ENCODE data around the gene MVB12B. TPM values are rescaled to one million over a fixed set of nuclear protein-coding genes. Genes with fewer than 3 reads are reported as not detected.
A peak's percentile ranks its signal among the peaks of the same experiment; 100 is the strongest.

The MVB12B gene
- total and polyA plus RNA-seq, 2 of the 13 experiments (the other 11 are each of a cell fraction or from before 2014, with no cell fraction given), result 12.1 to 30.1 TPM

DNA sequence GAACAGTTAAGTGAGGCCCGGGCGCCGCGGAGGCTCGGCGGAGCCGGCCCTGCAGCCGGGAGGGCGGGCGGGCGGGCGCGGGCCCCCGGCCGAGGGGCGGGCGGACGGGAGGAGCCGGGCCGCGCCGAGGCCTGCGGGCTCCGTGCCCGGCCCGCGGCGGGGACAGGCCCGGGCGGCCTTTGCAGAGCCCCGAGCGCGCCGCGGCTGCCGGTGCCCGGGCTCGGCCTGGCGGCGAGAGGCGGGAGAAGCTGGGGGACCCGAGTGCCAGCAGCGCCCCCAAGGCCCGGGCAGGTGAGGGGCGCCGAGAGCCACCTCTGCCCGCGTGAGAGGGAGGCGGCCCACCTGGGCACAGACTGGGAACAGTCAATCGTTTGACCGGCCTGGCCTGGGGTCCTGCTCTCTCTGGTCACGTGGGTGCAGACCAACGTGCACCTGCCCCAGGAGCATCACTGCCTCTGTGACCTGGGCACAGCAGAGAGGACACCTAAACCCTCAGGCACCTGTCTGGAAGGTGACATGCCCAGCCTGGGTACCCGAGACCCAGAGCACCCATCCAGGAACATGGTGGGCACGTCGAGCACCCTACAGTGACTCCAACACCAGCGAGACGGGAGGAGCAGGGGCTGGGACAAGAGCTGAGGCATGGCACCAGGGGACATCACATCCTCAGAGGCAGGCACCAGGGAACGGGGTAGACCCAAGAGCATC lies 531 bp downstream of the MVB12B start (continued):
- TF ChIP-seq, protein P1, sequence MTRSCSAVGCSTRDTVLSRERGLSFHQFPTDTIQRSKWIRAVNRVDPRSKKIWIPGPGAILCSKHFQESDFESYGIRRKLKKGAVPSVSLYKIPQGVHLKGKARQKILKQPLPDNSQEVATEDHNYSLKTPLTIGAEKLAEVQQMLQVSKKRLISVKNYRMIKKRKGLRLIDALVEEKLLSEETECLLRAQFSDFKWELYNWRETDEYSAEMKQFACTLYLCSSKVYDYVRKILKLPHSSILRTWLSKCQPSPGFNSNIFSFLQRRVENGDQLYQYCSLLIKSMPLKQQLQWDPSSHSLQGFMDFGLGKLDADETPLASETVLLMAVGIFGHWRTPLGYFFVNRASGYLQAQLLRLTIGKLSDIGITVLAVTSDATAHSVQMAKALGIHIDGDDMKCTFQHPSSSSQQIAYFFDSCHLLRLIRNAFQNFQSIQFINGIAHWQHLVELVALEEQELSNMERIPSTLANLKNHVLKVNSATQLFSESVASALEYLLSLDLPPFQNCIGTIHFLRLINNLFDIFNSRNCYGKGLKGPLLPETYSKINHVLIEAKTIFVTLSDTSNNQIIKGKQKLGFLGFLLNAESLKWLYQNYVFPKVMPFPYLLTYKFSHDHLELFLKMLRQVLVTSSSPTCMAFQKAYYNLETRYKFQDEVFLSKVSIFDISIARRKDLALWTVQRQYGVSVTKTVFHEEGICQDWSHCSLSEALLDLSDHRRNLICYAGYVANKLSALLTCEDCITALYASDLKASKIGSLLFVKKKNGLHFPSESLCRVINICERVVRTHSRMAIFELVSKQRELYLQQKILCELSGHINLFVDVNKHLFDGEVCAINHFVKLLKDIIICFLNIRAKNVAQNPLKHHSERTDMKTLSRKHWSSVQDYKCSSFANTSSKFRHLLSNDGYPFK (CRISPR knock-in tag; IDR thresholded peaks at IDR 0.05; ENCODE audit: borderline replicate concordance), result no peak
- TF ChIP-seq, protein P2, sequence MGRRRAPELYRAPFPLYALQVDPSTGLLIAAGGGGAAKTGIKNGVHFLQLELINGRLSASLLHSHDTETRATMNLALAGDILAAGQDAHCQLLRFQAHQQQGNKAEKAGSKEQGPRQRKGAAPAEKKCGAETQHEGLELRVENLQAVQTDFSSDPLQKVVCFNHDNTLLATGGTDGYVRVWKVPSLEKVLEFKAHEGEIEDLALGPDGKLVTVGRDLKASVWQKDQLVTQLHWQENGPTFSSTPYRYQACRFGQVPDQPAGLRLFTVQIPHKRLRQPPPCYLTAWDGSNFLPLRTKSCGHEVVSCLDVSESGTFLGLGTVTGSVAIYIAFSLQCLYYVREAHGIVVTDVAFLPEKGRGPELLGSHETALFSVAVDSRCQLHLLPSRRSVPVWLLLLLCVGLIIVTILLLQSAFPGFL (CRISPR knock-in tag; IDR thresholded peaks at IDR 0.05), result 0 out of 2 replicates have a peak, but pooled peaks have one; percentile 49
- TF ChIP-seq GABPA (IDR thresholded peaks at IDR 0.05; ENCODE audit: low read depth, low read length), result no peak
- no peak for TF ChIP-seq GABPA (CRISPR knock-in tag; IDR thresholded peaks at IDR 0.05; ENCODE audit: low read depth)
- TF ChIP-seq HIVEP1 (CRISPR knock-in tag; IDR thresholded peaks at IDR 0.05), result peak; percentile 36; the same call in 1 of the 2 replicates
- 0 out of 2 replicates have a peak, but pooled peaks have one; percentile 19 for TF ChIP-seq FOXO1 (CRISPR knock-in tag; IDR thresholded peaks at IDR 0.05)
- peak; percentile 50; the same call in 1 of the 2 replicates for TF ChIP-seq MTA1 (CRISPR knock-in tag; IDR thresholded peaks at IDR 0.05; ENCODE audit: borderline replicate concordance)
- 0 out of 2 replicates have a peak, but pooled peaks have one; percentile 16 for TF ChIP-seq MED1 (CRISPR knock-in tag; IDR thresholded peaks at IDR 0.05)
- TF ChIP-seq ZNF225 (CRISPR knock-in tag; IDR thresholded peaks at IDR 0.05), result 0 out of 2 replicates have a peak, but pooled peaks have one; percentile 46
- no peak for TF ChIP-seq ZNF124 (CRISPR knock-in tag; IDR thresholded peaks at IDR 0.05)
- TF ChIP-seq SPEN (CRISPR knock-in tag; IDR thresholded peaks at IDR 0.05; ENCODE audit: low read depth), result peak; percentile 69; the same call in 1 of the 2 replicates
- peak; percentile 71; the same call in 1 of the 2 replicates for TF ChIP-seq ZNF138 (CRISPR knock-in tag; IDR thresholded peaks at IDR 0.05; ENCODE audit: low read depth)
- TF ChIP-seq EEA1 (CRISPR knock-in tag; IDR thresholded peaks at IDR 0.05; ENCODE audit: borderline replicate concordance), result peak; percentile 72; the same call in 1 of the 2 replicates
- peak; percentile 70; the same call in 1 of the 2 replicates for TF ChIP-seq ZNF563 (CRISPR knock-in tag; IDR thresholded peaks at IDR 0.05)
- no peak for TF ChIP-seq PRPF4 (IDR thresholded peaks at IDR 0.05; ENCODE audit: low read depth, low read length, poor library complexity, severe bottlenecking)
- TF ChIP-seq HNRNPL (IDR thresholded peaks at IDR 0.05; ENCODE audit: low read depth, low read length), result peak; percentile 96
- TF ChIP-seq MZF1 (CRISPR knock-in tag; IDR thresholded peaks at IDR 0.05; ENCODE audit: borderline replicate concordance), result 0 out of 2 replicates have a peak, but pooled peaks have one; percentile 60
- TF ChIP-seq, protein P3, sequence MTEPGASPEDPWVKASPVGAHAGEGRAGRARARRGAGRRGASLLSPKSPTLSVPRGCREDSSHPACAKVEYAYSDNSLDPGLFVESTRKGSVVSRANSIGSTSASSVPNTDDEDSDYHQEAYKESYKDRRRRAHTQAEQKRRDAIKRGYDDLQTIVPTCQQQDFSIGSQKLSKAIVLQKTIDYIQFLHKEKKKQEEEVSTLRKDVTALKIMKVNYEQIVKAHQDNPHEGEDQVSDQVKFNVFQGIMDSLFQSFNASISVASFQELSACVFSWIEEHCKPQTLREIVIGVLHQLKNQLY (CRISPR knock-in tag; IDR thresholded peaks at IDR 0.05), result no peak
- TF ChIP-seq, protein P4, sequence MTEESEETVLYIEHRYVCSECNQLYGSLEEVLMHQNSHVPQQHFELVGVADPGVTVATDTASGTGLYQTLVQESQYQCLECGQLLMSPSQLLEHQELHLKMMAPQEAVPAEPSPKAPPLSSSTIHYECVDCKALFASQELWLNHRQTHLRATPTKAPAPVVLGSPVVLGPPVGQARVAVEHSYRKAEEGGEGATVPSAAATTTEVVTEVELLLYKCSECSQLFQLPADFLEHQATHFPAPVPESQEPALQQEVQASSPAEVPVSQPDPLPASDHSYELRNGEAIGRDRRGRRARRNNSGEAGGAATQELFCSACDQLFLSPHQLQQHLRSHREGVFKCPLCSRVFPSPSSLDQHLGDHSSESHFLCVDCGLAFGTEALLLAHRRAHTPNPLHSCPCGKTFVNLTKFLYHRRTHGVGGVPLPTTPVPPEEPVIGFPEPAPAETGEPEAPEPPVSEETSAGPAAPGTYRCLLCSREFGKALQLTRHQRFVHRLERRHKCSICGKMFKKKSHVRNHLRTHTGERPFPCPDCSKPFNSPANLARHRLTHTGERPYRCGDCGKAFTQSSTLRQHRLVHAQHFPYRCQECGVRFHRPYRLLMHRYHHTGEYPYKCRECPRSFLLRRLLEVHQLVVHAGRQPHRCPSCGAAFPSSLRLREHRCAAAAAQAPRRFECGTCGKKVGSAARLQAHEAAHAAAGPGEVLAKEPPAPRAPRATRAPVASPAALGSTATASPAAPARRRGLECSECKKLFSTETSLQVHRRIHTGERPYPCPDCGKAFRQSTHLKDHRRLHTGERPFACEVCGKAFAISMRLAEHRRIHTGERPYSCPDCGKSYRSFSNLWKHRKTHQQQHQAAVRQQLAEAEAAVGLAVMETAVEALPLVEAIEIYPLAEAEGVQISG (CRISPR knock-in tag; IDR thresholded peaks at IDR 0.05), result peak; percentile 29; the same call in 1 of the 2 replicates
- peak; percentile 49; the same call in 1 of the 2 replicates for TF ChIP-seq SRY (CRISPR knock-in tag; IDR thresholded peaks at IDR 0.05)
- 0 out of 2 replicates have a peak, but pooled peaks have one; percentile 22 for TF ChIP-seq CBFB (CRISPR knock-in tag; IDR thresholded peaks at IDR 0.05)
- TF ChIP-seq ZNF780A (CRISPR knock-in tag; IDR thresholded peaks at IDR 0.05), result 0 out of 2 replicates have a peak, but pooled peaks have one; percentile 35
- no peak for TF ChIP-seq SP1 (IDR thresholded peaks at IDR 0.05)
- no peak for TF ChIP-seq SP1 (CRISPR knock-in tag; IDR thresholded peaks at IDR 0.05)
